OCI-LY7 (cell line): ENCODE data around the gene HK2. TPM values are rescaled to one million over a fixed set of nuclear protein-coding genes. Genes with fewer than 3 reads are reported as not detected.
"Not testable (repeated sequence)": the region's sequence is repeated elsewhere in the genome, so short reads cannot be mapped to it uniquely, and the experiment has no call there.

Source experiments
- BruUV-seq: library from RNA; stranded (reverse); fragments of 400-500 nt; replicated peaks from 2 replicates; lab custom pipeline; 2021; lab: Mats Ljungman, UMichigan
- CTCF ChIA-PET: fragments of 300-600 bp; sonication (Branson Sonifier 250); formaldehyde crosslinking; loops from one replicate; lab custom pipeline; 2022; ENCODE audit warnings: antibody characterized with exemption; ENCODE audit not compliant: unreplicated experiment; lab: Charles Lee
- POLR2A ChIA-PET: fragments of 300-600 bp; sonication (Branson Sonifier 250); formaldehyde crosslinking; loops from one replicate; lab custom pipeline; 2022; ENCODE audit warnings: antibody characterized with exemption; lab: Charles Lee
- DNase-seq: peaks from one replicate; pipeline ENCODE4 v3.0.0-alpha.2; 2015; ENCODE audit warnings: low spot score
- H2AFZ ChIP-seq: fragments of 200-600 bp; sonication (generic), shearing (Covaris generic); 2 replicates; pipeline ENCODE4 v1.6.1; 2014; ENCODE audit warnings: mild to moderate bottlenecking, antibody characterized with exemption, low read length, moderate library complexity
- H3K27ac ChIP-seq: fragments of 200-600 bp; sonication (generic); 2 replicates; pipeline ENCODE4 v1.5.1; 2014; ENCODE audit warnings: mixed run types, low read depth, mild to moderate bottlenecking, moderate library complexity, low read length, inconsistent platforms; ENCODE audit not compliant: poor library complexity, severe bottlenecking
- H3K36me3 ChIP-seq: fragments of 200-600 bp; sonication (generic); 2 replicates; pipeline ENCODE4 v1.6.1; 2014; ENCODE audit warnings: mild to moderate bottlenecking, antibody characterized with exemption, low read length, moderate library complexity, mixed read lengths; ENCODE audit not compliant: insufficient read depth
- H3K4me1 ChIP-seq: fragments of 200-600 bp; sonication (generic); 2 replicates; pipeline ENCODE4 v1.5.1; 2014; ENCODE audit warnings: mild to moderate bottlenecking, low read length; ENCODE audit not compliant: insufficient read depth, poor library complexity, severe bottlenecking
- H3K4me2 ChIP-seq: fragments of 200-600 bp; sonication (generic); 2 replicates; pipeline ENCODE4 v1.6.1; 2014; ENCODE audit warnings: mild to moderate bottlenecking, low read length
- H3K4me3 ChIP-seq: fragments of 200-600 bp; sonication (generic); 2 replicates; pipeline ENCODE4 v1.5.1; 2014; ENCODE audit warnings: mild to moderate bottlenecking, low read depth, low read length; ENCODE audit not compliant: poor library complexity, severe bottlenecking
- H3K79me2 ChIP-seq: fragments of 200-600 bp; sonication (generic); 2 replicates; pipeline ENCODE4 v1.6.1; 2016; ENCODE audit warnings: low read depth, mild to moderate bottlenecking, low read length, moderate library complexity, mixed read lengths; ENCODE audit not compliant: insufficient read depth
- H3K9me2 ChIP-seq: fragments of 200-600 bp; sonication (generic); 2 replicates; pipeline ENCODE4 v1.6.1; 2016; ENCODE audit warnings: mild to moderate bottlenecking, low read length, mixed read lengths; ENCODE audit not compliant: insufficient read depth
- H3K9me3 ChIP-seq: fragments of 200-600 bp; sonication (generic); 2 replicates; pipeline ENCODE4 v1.6.1; 2014; ENCODE audit warnings: mild to moderate bottlenecking, mixed run types, low read length, mixed read lengths
- H4K20me1 ChIP-seq: fragments of 200-600 bp; sonication (generic); 2 replicates; pipeline ENCODE4 v1.6.1; 2014; ENCODE audit warnings: mild to moderate bottlenecking, antibody characterized with exemption, low read length, moderate library complexity, mixed read lengths; ENCODE audit not compliant: insufficient read depth
- EZH2phosphoT487 ChIP-seq: fragments of 200-600 bp; sonication (generic); IDR thresholded peaks from 2 replicates; pipeline ENCODE4 v1.6.1; 2018; ENCODE audit warnings: low read depth, borderline replicate concordance, mild to moderate bottlenecking, mixed run types, antibody characterized with exemption, low read length, moderate library complexity, mixed read lengths
- intact Hi-C: fragments of 100-400 bp; cut with micrococcal nuclease; formaldehyde crosslinking; loops from one replicate; pipeline ENCODE4 v1.10.0; 2022; ENCODE audit not compliant: unreplicated experiment
- total RNA-seq, 2 experiments: library from RNA; depleted of rRNA in 1 of 2; stranded (reverse); fragments of >200 nt in 1 of 2; shearing (Covaris generic) in 1 of 2; gene quantifications; 2 replicates each; pipeline ENCODE4 v1.2.3, GENCODE V29; 2014 to 2022
- TF ChIP-seq, protein P1 (sequence below): fragments of 200-600 bp; sonication (generic); conservative IDR thresholded peaks from 2 replicates; pipeline ENCODE4 v1.5.1; 2014; ENCODE audit warnings: mild to moderate bottlenecking, antibody characterized with exemption, low read length, moderate library complexity, mixed read lengths

Gene HK2
- total RNA-seq, 2 experiments from 2014 or later, result 8.6 to 50.5 TPM

DNA sequence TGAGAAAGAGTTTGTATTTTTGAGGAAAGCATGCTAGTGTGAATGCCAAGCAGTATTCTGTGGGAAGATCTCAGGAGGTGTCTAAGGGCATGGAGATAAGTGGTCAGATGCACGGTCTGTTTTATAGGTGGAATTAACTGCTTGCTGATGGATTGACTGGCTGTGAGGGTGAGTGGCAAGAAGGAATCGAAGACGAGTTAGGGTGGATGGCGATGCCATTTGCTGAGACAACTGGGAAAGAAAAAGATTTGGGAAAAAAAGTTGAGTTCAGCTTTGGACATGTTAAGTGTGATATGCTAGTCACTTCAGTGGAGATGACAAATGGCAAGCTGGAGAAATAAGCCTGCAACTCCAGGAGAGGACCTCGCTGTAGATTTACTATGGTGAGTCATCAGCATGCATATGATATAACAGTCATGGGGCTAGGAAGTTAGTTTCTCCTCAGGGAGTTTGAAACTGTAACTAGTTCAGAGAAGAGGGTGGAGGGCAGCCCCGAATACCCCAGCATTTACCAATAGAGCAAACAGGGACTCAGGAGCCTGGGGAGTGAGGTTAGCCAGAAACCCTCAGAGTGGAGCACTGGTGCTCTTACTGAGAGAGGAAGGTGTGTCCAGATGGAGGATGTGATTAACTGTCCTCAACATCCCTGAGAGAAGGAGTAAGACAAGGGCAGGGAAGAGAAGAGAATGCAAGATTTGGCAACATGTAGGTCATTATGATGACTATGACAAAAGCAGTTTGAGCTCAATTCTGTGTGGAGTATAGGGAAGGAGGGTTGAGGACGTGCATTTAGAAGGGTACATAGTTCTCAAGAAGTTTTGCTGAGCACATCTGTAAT lies 2.0 kb upstream of the HK2 start:
- H4K20me1 ChIP-seq, result peaks cover 18% of the 10 kb centered on the region; the same call in 1 of the 2 replicates
- no peak overlapping the region for H3K4me2 ChIP-seq
- H3K4me1 ChIP-seq, result peaks cover 20% of the 10 kb centered on the region
- no TSS peak for BruUV-seq
- intact Hi-C loops, result loop anchor here (5.0 kb wide), 1 partner anchor 815 kb away; the partner anchor contains the start of gene MRPL19
- no peak for DNase-seq
- ChIA-PET POLR2A (interaction anchor here (2.6 kb wide), 1 partner anchor 18 kb away, joined by 8 read pairs; no protein-coding TSS in a partner anchor), CTCF (interaction anchor here (1.1 kb wide), 1 partner anchor 18 kb away, joined by 3 read pairs; no protein-coding TSS in a partner anchor)
- H3K9me2 ChIP-seq, result no peaks in the 10 kb centered on the region
- H3K27ac ChIP-seq, result no peak overlapping the region
- H3K36me3 ChIP-seq, result no peaks in the 10 kb centered on the region
- TF ChIP-seq, protein P1, sequence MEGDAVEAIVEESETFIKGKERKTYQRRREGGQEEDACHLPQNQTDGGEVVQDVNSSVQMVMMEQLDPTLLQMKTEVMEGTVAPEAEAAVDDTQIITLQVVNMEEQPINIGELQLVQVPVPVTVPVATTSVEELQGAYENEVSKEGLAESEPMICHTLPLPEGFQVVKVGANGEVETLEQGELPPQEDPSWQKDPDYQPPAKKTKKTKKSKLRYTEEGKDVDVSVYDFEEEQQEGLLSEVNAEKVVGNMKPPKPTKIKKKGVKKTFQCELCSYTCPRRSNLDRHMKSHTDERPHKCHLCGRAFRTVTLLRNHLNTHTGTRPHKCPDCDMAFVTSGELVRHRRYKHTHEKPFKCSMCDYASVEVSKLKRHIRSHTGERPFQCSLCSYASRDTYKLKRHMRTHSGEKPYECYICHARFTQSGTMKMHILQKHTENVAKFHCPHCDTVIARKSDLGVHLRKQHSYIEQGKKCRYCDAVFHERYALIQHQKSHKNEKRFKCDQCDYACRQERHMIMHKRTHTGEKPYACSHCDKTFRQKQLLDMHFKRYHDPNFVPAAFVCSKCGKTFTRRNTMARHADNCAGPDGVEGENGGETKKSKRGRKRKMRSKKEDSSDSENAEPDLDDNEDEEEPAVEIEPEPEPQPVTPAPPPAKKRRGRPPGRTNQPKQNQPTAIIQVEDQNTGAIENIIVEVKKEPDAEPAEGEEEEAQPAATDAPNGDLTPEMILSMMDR, result no peak
- TF ChIP-seq EZH2phosphoT487, result no peak
- H2AFZ ChIP-seq, result no peak overlapping the region
- H3K4me3 ChIP-seq, result no peak overlapping the region
- H3K79me2 ChIP-seq, result peaks cover 17% of the 10 kb centered on the region
- H3K9me3 ChIP-seq, result no peaks in the 10 kb centered on the region

DNA sequence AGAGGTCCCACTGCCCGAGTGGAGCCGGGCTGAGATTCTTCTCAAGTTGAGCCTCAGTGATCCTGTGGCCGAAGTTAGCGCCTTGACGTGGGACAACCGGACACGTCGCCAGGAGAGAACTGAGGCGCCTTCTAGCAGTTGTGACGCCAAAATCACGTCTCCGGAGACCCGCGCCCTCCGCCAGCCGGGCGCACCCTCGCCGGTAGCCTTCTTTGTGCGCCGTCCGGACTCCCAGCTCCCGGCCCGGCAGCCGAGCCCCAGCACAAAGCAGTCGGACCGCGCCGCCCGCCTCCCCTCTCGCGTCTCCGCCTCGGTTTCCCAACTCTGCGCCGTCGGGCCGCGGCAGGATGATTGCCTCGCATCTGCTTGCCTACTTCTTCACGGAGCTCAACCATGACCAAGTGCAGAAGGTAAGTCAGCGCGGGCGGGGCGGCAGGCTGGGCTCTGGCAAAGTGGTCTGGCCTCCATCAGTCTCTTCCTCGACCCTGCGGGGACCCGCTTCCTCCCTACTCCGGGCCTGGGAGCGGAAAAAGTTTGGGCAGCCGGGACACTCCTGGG lies 386 bp downstream of the HK2 start:
- peaks cover 25% of the 10 kb centered on the region for H3K4me1 ChIP-seq
- H3K9me3 ChIP-seq, CTCF ChIA-PET, H3K9me2 ChIP-seq: not testable (repeated sequence)
- peak overlapping the region; percentile 64; the same call in 1 of the 2 replicates for H2AFZ ChIP-seq
- H3K36me3 ChIP-seq, result peaks cover 14% of the 10 kb centered on the region
- peaks cover 20% of the 10 kb centered on the region; the same call in 1 of the 2 replicates for H4K20me1 ChIP-seq
- peak overlapping the region; percentile 85 for H3K4me3 ChIP-seq
- BruUV-seq, result TSS peak; percentile 54
- intact Hi-C loops, result loop anchor here (2.0 to 5.0 kb wide), 2 partner anchors 124 to 813 kb away; partner anchors contain the start of genes MRPL19 and POLE4
- H3K27ac ChIP-seq, result peak overlapping the region; percentile 69
- POLR2A ChIA-PET, result interaction anchor here (0.8 to 2.6 kb wide), 3 partner anchors 16 to 161 kb away, joined by 3 to 8 read pairs (median 4); no protein-coding TSS in a partner anchor
- H3K79me2 ChIP-seq, result peaks cover 41% of the 10 kb centered on the region
- H3K4me2 ChIP-seq, result peak overlapping the region; percentile 91
- peak; percentile 57 for DNase-seq
